DND-41 (cell line): ENCODE measurements around the gene CD36.

Source experiments
- ATAC-seq: fragments of 200-7000 bp; cut with Tn5 transposase; 3 replicates; pipeline ENCODE4 v1.9.1; 2021; ENCODE audit warnings: low read depth; ENCODE audit not compliant: insufficient read depth
- DNase-seq: peaks from one replicate; pipeline ENCODE4 v3.0.0-alpha.2; 2020
- H2AFZ ChIP-seq: 2 replicates; pipeline ENCODE4 v1.6.0; 2012; ENCODE audit warnings: low read depth, low read length
- H3K27ac ChIP-seq: 2 replicates; pipeline ENCODE4 v1.5.1; 2012; ENCODE audit warnings: low read length, inconsistent platforms
- H3K27me3 ChIP-seq: fragments of 200-600 bp; sonication (generic); 2 replicates; pipeline ENCODE4 v1.6.0; 2012; ENCODE audit warnings: low read length, mild to moderate bottlenecking, inconsistent platforms; ENCODE audit not compliant: insufficient read depth, poor library complexity
- H3K36me3 ChIP-seq: 2 replicates; pipeline ENCODE4 v1.5.1; 2012; ENCODE audit warnings: low read length, inconsistent platforms; ENCODE audit not compliant: insufficient read depth
- H3K4me1 ChIP-seq: 2 replicates; pipeline ENCODE4 v1.5.1; 2012; ENCODE audit warnings: mild to moderate bottlenecking, low read length; ENCODE audit not compliant: insufficient read depth
- H3K4me2 ChIP-seq: 2 replicates; pipeline ENCODE4 v1.6.0; 2012; ENCODE audit warnings: mild to moderate bottlenecking, moderate library complexity, low read length, inconsistent platforms; ENCODE audit not compliant: insufficient read depth
- H3K4me3 ChIP-seq, 2 experiments: fragments of 200-600 bp in 1 of 2; shearing (Covaris generic) in 1 of 2; 2 replicates each; pipeline ENCODE4 v1.5.1; 2012 to 2016; ENCODE audit warnings: inconsistent platforms in 2 of 2, low read length in 2 of 2, mild to moderate bottlenecking in 2 of 2, low read depth in 1 of 2, moderate library complexity in 1 of 2
- H3K79me2 ChIP-seq: 2 replicates; pipeline ENCODE4 v1.6.0; 2012; ENCODE audit warnings: low read length, inconsistent platforms; ENCODE audit not compliant: insufficient read depth
- H3K9ac ChIP-seq: 2 replicates; pipeline ENCODE4 v1.6.0; 2012; ENCODE audit warnings: low read depth, mild to moderate bottlenecking, inconsistent platforms, low read length, moderate library complexity
- H3K9me3 ChIP-seq: 2 replicates; pipeline ENCODE4 v1.5.1; 2012; ENCODE audit warnings: low read length, moderate library complexity, mild to moderate bottlenecking, inconsistent platforms; ENCODE audit not compliant: insufficient read depth, severe bottlenecking
- H4K20me1 ChIP-seq: 2 replicates; pipeline ENCODE4 v1.6.0; 2012; ENCODE audit warnings: low read length; ENCODE audit not compliant: insufficient read depth
- EZH2 ChIP-seq: IDR thresholded peaks from 3 replicates; pipeline ENCODE4 v1.6.1; 2012; ENCODE audit warnings: borderline replicate concordance, low read depth, mild to moderate bottlenecking, moderate library complexity, low read length, inconsistent platforms; ENCODE audit not compliant: severe bottlenecking
- TF ChIP-seq, protein P1 (sequence below): IDR thresholded peaks from 2 replicates; pipeline ENCODE4 v1.5.1; 2012; ENCODE audit warnings: borderline replicate concordance, low read length, moderate library complexity, mild to moderate bottlenecking; ENCODE audit not compliant: poor library complexity, severe bottlenecking; ENCODE audit errors: extremely low read depth

Gene CD36

DNA sequence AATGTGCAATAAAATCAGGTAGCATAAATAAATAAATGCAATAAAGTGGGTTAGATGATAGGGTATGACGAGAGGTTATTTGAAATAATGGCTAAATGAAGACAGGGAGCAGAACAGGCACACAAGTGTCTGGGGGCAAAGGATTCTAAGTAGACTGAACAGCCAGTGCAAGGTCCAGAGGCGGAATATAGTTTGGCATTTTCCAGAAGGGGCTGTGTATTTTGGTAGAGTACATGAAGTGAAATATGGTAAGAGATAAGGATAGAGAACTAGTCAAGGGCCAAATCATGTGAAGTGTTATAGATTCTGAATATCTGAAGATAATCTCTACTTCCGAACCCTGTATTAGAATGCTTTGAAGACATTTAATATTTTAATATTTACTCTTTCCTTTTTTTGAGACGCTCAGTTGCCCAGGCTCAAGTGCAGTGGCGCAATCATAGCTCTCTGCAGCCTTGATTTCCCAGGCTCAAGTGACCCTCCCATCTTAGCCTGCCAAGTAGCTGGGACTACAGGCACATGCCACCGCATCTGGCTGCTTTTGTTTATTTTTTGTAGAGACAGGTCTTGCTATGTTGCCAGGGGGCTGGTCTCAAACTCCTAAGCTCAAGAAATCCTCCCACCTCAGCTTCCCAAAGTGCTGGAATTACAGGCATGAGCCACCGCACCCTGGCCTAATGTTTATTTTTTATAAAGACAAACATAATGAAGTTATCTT, 44.4 kb upstream of the CD36 start:
- Histone ChIP-seq H3K4me2 (no peak overlapping the region), H3K9me3 (no peaks in the 10 kb centered on the region), H3K79me2 (no peaks in the 10 kb centered on the region), H3K27ac (no peak overlapping the region), H3K9ac (no peak overlapping the region), H2AFZ (no peak overlapping the region), H3K4me1 (no peaks in the 10 kb centered on the region), H3K27me3 (no peaks in the 10 kb centered on the region), H3K4me3 (no peak overlapping the region), H3K36me3 (no peaks in the 10 kb centered on the region), H4K20me1 (no peaks in the 10 kb centered on the region)
- no peak for ATAC-seq
- DNase-seq = no peak
- TF ChIP-seq, protein P1, sequence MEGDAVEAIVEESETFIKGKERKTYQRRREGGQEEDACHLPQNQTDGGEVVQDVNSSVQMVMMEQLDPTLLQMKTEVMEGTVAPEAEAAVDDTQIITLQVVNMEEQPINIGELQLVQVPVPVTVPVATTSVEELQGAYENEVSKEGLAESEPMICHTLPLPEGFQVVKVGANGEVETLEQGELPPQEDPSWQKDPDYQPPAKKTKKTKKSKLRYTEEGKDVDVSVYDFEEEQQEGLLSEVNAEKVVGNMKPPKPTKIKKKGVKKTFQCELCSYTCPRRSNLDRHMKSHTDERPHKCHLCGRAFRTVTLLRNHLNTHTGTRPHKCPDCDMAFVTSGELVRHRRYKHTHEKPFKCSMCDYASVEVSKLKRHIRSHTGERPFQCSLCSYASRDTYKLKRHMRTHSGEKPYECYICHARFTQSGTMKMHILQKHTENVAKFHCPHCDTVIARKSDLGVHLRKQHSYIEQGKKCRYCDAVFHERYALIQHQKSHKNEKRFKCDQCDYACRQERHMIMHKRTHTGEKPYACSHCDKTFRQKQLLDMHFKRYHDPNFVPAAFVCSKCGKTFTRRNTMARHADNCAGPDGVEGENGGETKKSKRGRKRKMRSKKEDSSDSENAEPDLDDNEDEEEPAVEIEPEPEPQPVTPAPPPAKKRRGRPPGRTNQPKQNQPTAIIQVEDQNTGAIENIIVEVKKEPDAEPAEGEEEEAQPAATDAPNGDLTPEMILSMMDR = no peak
- no peak for TF ChIP-seq EZH2

DNA sequence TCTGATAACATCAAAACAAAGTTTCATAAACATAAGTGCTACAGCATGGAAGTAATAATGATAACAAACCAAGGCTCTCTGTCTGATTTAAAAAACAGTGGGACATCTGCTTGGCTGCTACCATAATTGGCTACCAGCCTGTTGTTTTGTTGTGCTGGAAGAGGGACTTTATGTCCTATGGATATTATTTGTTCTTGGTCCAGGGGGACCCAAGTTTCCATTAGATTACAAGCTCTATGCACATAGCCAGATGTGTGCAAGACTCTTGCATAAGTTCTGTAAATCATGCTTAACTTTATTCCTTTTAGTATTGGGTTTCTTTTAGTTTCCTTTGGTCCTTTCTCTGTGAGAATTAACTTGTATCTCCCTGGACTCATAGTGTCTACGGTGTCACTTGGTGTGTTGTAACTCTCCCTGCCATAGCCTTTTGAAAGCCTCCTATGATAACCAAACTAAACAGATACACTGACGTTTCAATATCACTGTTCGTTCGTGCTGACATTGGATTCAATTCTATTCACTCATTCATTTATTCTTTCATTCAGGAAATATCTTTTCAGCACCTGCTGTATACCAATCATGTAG, 41.4 kb upstream of the CD36 start:
- H3K4me1 ChIP-seq = no peaks in the 10 kb centered on the region
- no peaks in the 10 kb centered on the region for H3K27me3 ChIP-seq
- no peak overlapping the region for H3K4me3 ChIP-seq
- no peak overlapping the region for H3K27ac ChIP-seq
- H3K4me2 ChIP-seq = no peak overlapping the region
- no peak overlapping the region for H2AFZ ChIP-seq
- no peaks in the 10 kb centered on the region for H3K79me2 ChIP-seq
- TF ChIP-seq, protein P1 = no peak
- no peak for TF ChIP-seq EZH2
- no peaks in the 10 kb centered on the region for H4K20me1 ChIP-seq
- H3K36me3 ChIP-seq = no peaks in the 10 kb centered on the region
- H3K9ac ChIP-seq = no peak overlapping the region
- ATAC-seq (no peak), DNase-seq (no peak)
- H3K9me3 ChIP-seq = no peaks in the 10 kb centered on the region

DNA sequence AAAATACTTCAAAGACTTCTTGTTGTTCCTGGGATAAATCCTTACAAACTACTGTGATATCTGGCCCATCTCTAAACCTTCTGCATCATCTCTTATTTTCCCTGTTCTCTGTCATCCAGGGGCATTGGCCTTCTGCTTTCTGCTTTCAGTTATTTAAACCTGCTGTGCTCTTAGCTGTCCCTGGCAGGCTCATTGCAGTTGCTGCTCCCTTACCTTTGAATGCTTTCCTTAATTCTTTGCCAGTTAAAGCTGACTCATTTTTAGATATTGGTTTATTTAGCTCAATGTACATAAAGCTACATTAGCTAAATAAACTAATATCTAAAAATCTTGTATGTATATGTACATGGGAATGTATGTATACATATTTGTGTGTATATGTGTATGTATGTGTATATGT, 40.6 kb upstream of the CD36 start:
- ATAC-seq (no peak), DNase-seq (no peak)
- no peaks in the 10 kb centered on the region for H3K9me3 ChIP-seq
- no peak overlapping the region for H3K4me3 ChIP-seq
- no peaks in the 10 kb centered on the region for H3K79me2 ChIP-seq
- H4K20me1 ChIP-seq = no peaks in the 10 kb centered on the region
- H3K27me3 ChIP-seq = no peaks in the 10 kb centered on the region
- no peaks in the 10 kb centered on the region for H3K36me3 ChIP-seq
- no peaks in the 10 kb centered on the region for H3K4me1 ChIP-seq
- H3K4me2 ChIP-seq = no peak overlapping the region
- TF ChIP-seq EZH2 = no peak
- TF ChIP-seq, protein P1 = no peak
- no peak overlapping the region for H2AFZ ChIP-seq
- H3K9ac ChIP-seq = no peak overlapping the region
- H3K27ac ChIP-seq = no peak overlapping the region
